GM06990 (cell line): ENCODE measurements around the gene GOLGA1.

Source experiments
- DNase-seq: peaks from one replicate; pipeline ENCODE4 v3.0.0-alpha.2; 2011; ENCODE audit not compliant: insufficient read length; ENCODE audit errors: extremely low read depth
- H3K27me3 ChIP-seq: replicated peaks from 2 replicates; pipeline ENCODE4 v1.6.0; 2011; ENCODE audit warnings: low read length; ENCODE audit not compliant: control insufficient read depth, insufficient read depth
- H3K36me3 ChIP-seq: 2 replicates; pipeline ENCODE4 v1.5.1; 2011; ENCODE audit warnings: low read length; ENCODE audit not compliant: control insufficient read depth, insufficient read depth
- H3K4me3 ChIP-seq: replicated peaks from 2 replicates; pipeline ENCODE4 v1.5.1; 2011; ENCODE audit warnings: low read depth, mild to moderate bottlenecking, control low read depth, low read length
- TF ChIP-seq, protein P1 (sequence below): IDR thresholded peaks from 2 replicates; pipeline ENCODE4 v1.5.1; 2011; ENCODE audit warnings: low read length, control low read depth, mild to moderate bottlenecking, inconsistent platforms; ENCODE audit not compliant: insufficient read depth, poor library complexity, severe bottlenecking

GOLGA1 gene

DNA sequence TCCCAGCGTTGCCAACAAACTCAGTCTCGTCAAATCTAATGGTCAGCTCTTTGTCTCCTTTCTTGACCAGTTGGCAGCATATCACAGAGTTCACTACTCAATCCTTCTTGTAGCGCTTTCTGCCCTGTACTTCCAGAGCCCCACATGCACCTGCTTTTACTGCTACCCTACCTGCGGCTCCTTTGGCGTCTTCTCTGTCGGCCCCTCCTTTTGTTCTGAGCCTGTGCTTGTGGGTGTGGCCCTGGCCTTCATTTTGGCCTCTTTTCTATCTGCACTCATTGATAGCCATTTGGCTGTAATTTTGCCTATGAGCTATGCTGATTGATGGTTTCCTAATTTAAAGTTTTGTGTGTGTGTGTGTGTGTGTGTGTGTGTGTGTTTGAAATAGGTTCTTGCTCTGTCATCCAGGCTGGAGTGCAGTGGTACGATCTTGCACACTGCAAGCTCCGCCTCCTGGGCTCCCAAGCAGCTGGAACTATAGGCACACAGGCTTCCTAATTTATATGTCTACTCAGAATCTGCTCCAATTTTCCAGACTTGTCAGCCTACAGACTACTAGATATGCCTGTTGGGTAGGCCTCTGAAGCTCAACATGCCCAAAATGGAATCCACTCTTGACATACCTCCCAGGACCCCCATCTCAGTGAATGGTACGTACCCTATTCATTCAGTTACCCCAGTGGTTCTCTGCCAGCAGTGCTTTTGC lies 46.7 kb downstream of the GOLGA1 start:
- H3K4me3 ChIP-seq: no peak overlapping the region
- no peak for DNase-seq
- no peaks in the 10 kb centered on the region for H3K27me3 ChIP-seq
- H3K36me3 ChIP-seq: peaks cover 18% of the 10 kb centered on the region
- TF ChIP-seq, protein P1, sequence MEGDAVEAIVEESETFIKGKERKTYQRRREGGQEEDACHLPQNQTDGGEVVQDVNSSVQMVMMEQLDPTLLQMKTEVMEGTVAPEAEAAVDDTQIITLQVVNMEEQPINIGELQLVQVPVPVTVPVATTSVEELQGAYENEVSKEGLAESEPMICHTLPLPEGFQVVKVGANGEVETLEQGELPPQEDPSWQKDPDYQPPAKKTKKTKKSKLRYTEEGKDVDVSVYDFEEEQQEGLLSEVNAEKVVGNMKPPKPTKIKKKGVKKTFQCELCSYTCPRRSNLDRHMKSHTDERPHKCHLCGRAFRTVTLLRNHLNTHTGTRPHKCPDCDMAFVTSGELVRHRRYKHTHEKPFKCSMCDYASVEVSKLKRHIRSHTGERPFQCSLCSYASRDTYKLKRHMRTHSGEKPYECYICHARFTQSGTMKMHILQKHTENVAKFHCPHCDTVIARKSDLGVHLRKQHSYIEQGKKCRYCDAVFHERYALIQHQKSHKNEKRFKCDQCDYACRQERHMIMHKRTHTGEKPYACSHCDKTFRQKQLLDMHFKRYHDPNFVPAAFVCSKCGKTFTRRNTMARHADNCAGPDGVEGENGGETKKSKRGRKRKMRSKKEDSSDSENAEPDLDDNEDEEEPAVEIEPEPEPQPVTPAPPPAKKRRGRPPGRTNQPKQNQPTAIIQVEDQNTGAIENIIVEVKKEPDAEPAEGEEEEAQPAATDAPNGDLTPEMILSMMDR: no peak

DNA sequence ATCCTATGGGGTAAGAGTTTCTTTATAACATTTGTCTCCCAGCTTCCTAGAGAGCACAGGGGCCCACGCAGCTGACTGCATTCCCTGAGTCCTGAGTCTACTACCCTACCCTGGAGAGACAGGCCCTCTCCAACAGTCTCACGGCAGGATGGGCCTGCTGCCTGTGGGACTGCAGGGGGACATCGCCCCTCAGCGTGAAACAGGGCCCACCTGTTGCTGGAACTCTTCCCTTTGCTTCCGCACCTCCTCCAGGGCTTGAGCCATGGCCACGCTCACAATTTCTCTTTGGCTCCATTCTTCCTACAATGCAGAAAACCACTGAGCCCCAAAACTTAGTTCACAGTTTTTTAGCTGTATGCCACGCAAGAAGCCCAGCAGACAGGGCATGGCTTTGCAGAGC lies 50.7 kb downstream of the GOLGA1 start:
- TF ChIP-seq, protein P1: no peak
- H3K4me3 ChIP-seq: no peak overlapping the region
- H3K36me3 ChIP-seq: peaks cover 35% of the 10 kb centered on the region
- DNase-seq: no peak
- H3K27me3 ChIP-seq: no peaks in the 10 kb centered on the region

DNA sequence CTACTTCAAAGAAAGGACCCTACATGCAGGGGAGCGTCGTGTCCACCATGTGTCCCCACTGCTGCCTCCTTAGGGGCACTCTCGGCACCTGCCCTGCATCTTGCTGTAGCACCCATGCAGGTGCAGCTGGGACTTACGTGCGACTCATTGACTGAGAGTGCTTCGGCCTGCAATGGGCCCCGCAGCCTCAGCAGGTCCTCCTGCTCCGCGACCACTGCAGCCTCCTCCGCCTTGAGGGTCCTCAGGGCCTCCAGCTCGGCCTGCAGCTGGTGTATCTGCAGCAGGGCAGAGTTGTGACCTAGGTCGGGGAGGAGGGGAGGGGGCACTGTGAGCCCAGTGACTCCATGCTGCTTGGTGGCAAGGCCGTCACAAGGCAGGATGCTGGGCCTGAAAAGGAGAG lies 51.9 kb downstream of the GOLGA1 start:
- Histone ChIP-seq H3K36me3 (peaks cover 38% of the 10 kb centered on the region), H3K4me3 (no peak overlapping the region), H3K27me3 (no peaks in the 10 kb centered on the region)
- TF ChIP-seq, protein P1: no peak
- no peak for DNase-seq

DNA sequence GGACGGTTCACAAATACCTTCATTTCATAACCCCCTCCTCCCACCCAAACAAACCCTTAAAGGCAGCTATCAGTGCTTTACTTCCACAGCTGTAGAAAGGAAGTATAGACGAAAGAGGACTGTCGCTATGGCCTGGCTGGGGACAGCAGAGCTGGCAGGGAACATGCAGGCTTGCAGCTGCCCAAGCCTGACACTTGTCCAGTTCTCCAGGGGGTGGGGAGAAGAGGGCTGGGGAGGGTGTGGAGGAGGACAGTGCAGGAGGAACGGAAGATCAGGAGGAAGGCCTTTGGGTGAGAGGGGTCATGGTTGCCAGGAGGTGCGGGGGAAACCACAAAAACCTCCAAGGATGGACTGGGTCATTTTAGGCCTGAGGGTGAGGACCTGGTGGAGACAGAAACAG lies 53.1 kb downstream of the GOLGA1 start:
- Histone ChIP-seq H3K4me3 (no peak overlapping the region), H3K36me3 (peaks cover 34% of the 10 kb centered on the region), H3K27me3 (no peaks in the 10 kb centered on the region)
- DNase-seq: no peak
- TF ChIP-seq, protein P1: no peak

DNA sequence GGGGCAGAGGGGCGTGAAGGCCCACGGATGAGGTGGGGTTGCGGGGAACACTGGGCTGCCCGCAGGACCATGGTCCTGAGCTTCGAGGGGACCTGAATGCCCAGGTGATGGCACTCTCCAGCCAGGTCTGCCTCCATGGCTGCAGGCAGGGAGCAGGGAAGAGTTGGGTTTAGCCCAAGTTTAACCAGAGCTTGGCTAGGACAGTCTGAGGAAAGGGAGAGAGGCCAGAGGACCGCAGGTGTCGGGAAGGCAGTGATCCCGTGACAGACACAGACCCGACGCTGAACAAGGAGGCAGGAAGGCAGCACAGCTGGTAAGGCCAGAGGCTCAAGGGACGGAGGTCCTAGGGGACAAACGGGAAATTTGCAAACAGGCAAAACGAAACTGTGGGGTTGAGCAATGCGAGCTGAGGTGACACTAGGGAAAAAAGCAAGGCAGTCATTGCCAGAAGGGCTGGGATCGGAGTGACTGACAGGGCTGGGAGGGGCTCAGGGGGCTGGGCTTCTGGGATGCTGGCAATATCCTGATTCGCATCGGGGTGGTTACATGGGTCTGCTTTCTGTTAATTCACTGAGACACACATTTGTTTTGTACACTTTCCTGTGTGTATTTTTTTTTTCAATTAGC lies 53.9 kb downstream of the GOLGA1 start:
- TF ChIP-seq, protein P1: no peak
- Histone ChIP-seq H3K27me3 (no peaks in the 10 kb centered on the region), H3K36me3 (peaks cover 38% of the 10 kb centered on the region), H3K4me3 (no peak overlapping the region)
- no peak for DNase-seq
